Daoy (cell line): ENCODE data around the gene IER5L. TPM values are rescaled to one million over a fixed set of nuclear protein-coding genes. Genes with fewer than 3 reads are reported as not detected.

Experiments used
- DNase-seq: peaks from one replicate; pipeline ENCODE4 v3.0.0-alpha.2; 2015; ENCODE audit warnings: low read depth
- total RNA-seq: library from RNA; depleted of rRNA; stranded (reverse); fragments of >200 nt; shearing (Covaris generic); gene quantifications from 2 replicates; pipeline ENCODE4 v1.2.3, GENCODE V29; 2014

The IER5L gene
- total RNA-seq, 1 experiment from 2014 or later: not detected

- no peak for DNase-seq
These were observed 15.4 kb downstream of the IER5L start for GRCh38 chr9:129162497-129163197.

GRCh38 chr9:129161534-129161837 is 16.6 kb downstream of the IER5L start:
- no peak for DNase-seq

- no peak for DNase-seq
These were observed 17.1 kb downstream of the IER5L start for GRCh38 chr9:129160712-129161533.

GRCh38 chr9:129156163-129156562 is 21.9 kb downstream of the IER5L start:
- DNase-seq: no peak

- no peak for DNase-seq
These were observed 23.1 kb downstream of the IER5L start for GRCh38 chr9:129154866-129155477.

GRCh38 chr9:129151469-129151868 is 26.6 kb downstream of the IER5L start:
- no peak for DNase-seq

GRCh38 chr9:129150672-129151211 is 27.3 kb downstream of the IER5L start:
- DNase-seq: no peak

- DNase-seq: no peak
These were observed 27.9 kb downstream of the IER5L start for GRCh38 chr9:129150122-129150521.

GRCh38 chr9:129149442-129149841 is 28.6 kb downstream of the IER5L start:
- DNase-seq: no peak

- DNase-seq: no peak
These were observed 29.4 kb downstream of the IER5L start for GRCh38 chr9:129148463-129149204.

- DNase-seq: no peak
These were observed 31.6 kb downstream of the IER5L start for GRCh38 chr9:129146441-129146941.

- DNase-seq: no peak
These were observed 32.2 kb downstream of the IER5L start for GRCh38 chr9:129145841-129146292.

GRCh38 chr9:129145316-129145715 is 32.7 kb downstream of the IER5L start:
- no peak for DNase-seq

- DNase-seq: no peak
These were observed 34.8 kb downstream of the IER5L start for GRCh38 chr9:129143031-129143927.

- DNase-seq: no peak
These were observed 35.7 kb downstream of the IER5L start for GRCh38 chr9:129142138-129142935.

- DNase-seq: no peak
These were observed 36.7 kb downstream of the IER5L start for GRCh38 chr9:129141066-129142041.

GRCh38 chr9:129140397-129141065 is 37.5 kb downstream of the IER5L start:
- DNase-seq: no peak

GRCh38 chr9:129139993-129140396 is 38.1 kb downstream of the IER5L start:
- DNase-seq: no peak
